ACC112 (cell line): Measurements from ENCODE around the gene LIN7B.
A peak's percentile ranks its signal among the peaks of the same experiment; 100 is the strongest.
"Not testable (repeated sequence)": the region's sequence is repeated elsewhere in the genome, so short reads cannot be mapped to it uniquely, and the experiment has no call there.

Source experiments
- H2AFZ ChIP-seq: fragments of 200-600 bp; sonication (generic); one replicate; pipeline ENCODE4 v1.6.0; 2017; ENCODE audit warnings: antibody characterized with exemption, low read length; ENCODE audit not compliant: unreplicated experiment
- H3K27ac ChIP-seq: fragments of 200-600 bp; sonication (generic); 2 replicates; pipeline ENCODE4 v1.5.1; 2014; ENCODE audit warnings: low read depth, mild to moderate bottlenecking, antibody characterized with exemption, low read length, moderate library complexity
- H3K27me3 ChIP-seq: fragments of 200-600 bp; sonication (generic); 2 replicates; pipeline ENCODE4 v1.6.1; 2014; ENCODE audit warnings: mild to moderate bottlenecking, antibody characterized with exemption, low read length, moderate library complexity, mixed read lengths; ENCODE audit not compliant: insufficient read depth
- H3K36me3 ChIP-seq: fragments of 200-600 bp; sonication (generic); 2 replicates; pipeline ENCODE4 v1.6.1; 2016; ENCODE audit warnings: mild to moderate bottlenecking, antibody characterized with exemption, low read length, moderate library complexity, mixed read lengths; ENCODE audit not compliant: insufficient read depth
- H3K4me1 ChIP-seq: fragments of 200-600 bp; sonication (generic); one replicate; pipeline ENCODE4 v1.6.1; 2016; ENCODE audit warnings: low read length, mixed read lengths; ENCODE audit not compliant: insufficient read depth, unreplicated experiment, control insufficient read depth
- H3K4me3 ChIP-seq: fragments of 200-600 bp; sonication (generic); 2 replicates; pipeline ENCODE4 v1.5.1; 2014; ENCODE audit warnings: mild to moderate bottlenecking, low read depth, low read length
- H3K79me2 ChIP-seq: fragments of 200-600 bp; sonication (generic); one replicate; pipeline ENCODE4 v1.6.0; 2016; ENCODE audit warnings: low read length; ENCODE audit not compliant: control insufficient read depth, unreplicated experiment, insufficient read depth

The LIN7B gene, protein sequence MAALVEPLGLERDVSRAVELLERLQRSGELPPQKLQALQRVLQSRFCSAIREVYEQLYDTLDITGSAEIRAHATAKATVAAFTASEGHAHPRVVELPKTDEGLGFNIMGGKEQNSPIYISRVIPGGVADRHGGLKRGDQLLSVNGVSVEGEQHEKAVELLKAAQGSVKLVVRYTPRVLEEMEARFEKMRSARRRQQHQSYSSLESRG

DNA sequence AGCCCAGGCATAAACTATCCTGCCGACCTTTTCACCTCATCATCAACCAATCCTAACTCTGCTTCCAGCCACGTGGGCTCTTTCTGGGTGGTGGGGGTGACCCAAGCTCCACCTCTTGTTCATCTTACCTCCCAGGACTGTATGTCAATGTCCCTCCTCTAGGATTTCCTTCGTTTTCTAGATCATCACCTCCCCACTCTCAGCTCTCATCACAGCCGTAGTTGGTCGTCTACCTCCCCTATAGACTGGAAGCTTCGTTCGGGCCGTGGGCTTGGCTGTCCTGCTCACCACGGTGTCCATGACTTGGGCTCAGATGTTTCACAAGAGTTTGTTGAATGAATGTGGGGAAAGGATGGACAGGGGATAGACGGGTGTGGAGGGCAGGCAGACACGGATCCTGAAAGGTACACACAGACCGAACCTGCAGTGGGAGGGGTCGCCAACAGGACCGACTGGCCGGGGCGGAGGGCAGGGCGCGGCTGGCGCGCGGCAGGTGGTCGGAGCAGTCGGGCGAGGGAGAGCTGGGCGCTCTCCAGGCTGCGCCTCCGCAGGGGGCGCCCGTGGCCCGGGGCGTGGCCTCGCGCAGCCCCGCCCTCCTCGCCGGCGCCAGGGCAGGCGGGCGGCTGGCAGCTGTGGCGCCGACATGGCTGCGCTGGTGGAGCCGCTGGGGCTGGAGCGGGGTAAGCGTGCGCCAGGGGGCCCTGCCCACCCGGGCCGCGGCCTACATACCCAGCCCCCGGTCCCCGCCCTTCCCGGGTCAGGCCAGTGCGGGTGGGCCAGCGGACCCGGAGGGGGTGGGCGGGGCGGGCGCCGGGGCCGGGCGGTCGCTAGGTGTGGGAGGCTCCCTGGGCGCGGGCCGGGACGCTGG is at the start of gene LIN7B:
TSS of gene LIN7B (plus strand) at position 609 of the 868 bp plus-strand sequence. CDS start at position 644, 35 bp downstream.
- H3K27me3 ChIP-seq = no peaks in the 10 kb centered on the region
- H3K79me2 ChIP-seq = no peaks in the 10 kb centered on the region
- peaks cover 8% of the 10 kb centered on the region for H3K4me1 ChIP-seq
- H2AFZ ChIP-seq = peak within 1 kb of the TSS; percentile 38
- no peak within 1 kb of the TSS for H3K27ac ChIP-seq
- no peaks in the 10 kb centered on the region for H3K36me3 ChIP-seq
- peak within 1 kb of the TSS; percentile 85 for H3K4me3 ChIP-seq

DNA sequence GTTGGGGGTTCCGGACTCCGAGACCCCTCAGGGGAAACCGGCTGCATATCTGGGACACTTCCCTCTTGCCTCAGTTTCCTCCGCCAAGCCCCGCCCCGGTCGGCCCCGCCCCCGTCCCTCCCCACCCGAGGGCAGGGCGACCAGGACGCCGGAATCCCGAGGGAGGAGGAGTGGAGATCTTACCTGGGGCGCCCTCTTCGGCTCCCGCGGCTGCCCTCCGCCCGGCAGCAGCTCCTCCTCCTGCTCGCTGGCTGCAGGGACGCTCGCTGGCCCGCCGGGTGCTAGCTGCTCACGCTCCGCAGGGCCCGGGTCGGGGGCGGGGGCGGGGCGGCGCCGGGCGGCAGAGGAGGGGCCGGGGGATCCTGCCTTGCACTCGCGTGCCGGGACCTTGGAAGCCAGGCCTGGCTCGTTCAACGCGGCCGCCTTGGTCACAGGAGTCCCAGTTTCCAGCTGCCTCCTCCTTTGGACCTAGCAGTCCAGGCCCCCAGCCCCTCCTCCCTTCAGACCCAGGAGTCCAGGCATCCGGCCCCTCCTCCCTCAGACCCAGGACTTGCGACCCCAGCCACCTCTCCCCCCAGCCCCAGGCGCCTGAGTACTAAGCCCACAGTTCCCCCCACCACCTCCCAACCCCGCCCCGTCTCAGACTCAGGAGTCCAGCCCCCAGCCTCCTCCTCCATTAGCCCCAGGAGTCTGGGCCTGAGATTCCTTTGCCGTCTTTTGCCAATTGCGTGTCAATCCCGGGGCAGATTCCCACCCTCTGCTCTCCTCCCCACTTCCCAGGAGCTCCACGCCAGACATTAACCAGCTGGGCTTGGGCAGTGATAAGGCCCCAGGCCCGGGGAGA is 49.2 kb upstream of the LIN7B start, which contains the start of gene NTF4:
TSS of gene NTF4 (minus strand) at position 51 of the 844 bp plus-strand sequence. CDS start 2,821 bp downstream, outside the sequence.
- Histone ChIP-seq H3K4me1 (no peaks in the 10 kb centered on the region), H3K79me2 (no peaks in the 10 kb centered on the region), H3K27ac (no peak within 1 kb of the TSS), H2AFZ (no peak within 1 kb of the TSS), H3K4me3 (peak within 1 kb of the TSS; percentile 54), H3K27me3 (0 out of 2 replicates have a peak, but pooled peaks cover 3% of the 10 kb centered on the region), H3K36me3 (no peaks in the 10 kb centered on the region)

DNA sequence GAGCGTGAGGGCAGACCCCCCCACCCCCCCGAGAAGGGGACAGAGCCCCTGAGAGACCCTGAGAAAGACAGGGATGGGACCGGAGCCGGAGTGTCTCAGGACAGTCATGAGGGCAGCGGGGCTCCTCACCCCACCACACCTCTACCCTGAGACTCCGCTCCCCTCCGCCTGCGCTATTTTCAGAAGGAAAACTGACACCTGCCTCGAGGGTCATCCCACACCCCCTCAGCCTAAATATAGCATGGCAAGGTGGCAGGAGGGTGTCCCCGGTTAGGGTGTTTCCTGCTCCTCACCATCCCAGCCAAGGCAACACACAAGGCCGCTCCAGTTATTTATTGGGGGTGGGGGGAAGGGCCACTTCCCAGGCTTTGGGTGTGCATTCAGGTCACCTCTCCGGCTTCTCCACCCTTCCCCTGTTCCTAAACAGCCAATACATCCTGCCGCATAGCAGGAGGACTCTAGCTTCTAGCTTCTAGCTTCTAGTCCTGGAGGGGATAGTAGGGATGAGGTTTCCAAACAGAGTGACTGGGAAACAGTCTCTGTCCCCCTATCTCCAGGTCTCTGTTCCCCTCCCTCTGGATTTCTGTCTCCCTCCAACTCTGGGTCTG is 48.2 kb upstream of the LIN7B start:
- H3K36me3 ChIP-seq = no peaks in the 10 kb centered on the region
- 0 out of 2 replicates have a peak, but pooled peaks cover 3% of the 10 kb centered on the region for H3K27me3 ChIP-seq
- no peaks in the 10 kb centered on the region for H3K79me2 ChIP-seq
- no peak overlapping the region for H2AFZ ChIP-seq
- H3K4me1 ChIP-seq = no peaks in the 10 kb centered on the region
- H3K4me3 ChIP-seq = no peak overlapping the region
- no peak overlapping the region for H3K27ac ChIP-seq

DNA sequence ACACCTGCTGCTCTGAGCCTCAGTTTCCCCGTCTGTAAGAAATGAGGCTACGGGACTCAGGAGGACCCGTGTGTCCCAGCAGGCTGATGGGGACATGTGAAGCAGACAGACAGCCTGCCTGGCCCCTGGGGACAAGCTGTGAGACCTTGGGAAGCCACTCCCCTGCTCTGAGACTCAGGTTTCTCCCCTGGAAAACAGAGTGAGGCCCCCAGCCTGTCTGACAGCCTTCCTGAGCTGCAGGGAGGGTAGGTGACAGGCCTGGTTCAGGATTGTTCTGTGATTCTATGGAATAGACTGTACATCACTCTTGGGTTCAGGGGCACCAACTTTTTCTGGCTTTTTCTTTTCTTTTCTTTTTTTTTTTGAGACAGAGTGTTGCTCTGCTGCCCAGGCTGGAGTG is 46.6 kb upstream of the LIN7B start:
- no peak overlapping the region for H3K4me3 ChIP-seq
- H3K79me2 ChIP-seq = no peaks in the 10 kb centered on the region
- H3K36me3 ChIP-seq = no peaks in the 10 kb centered on the region
- no peak overlapping the region for H2AFZ ChIP-seq
- peaks cover 12% of the 10 kb centered on the region; the same call in 1 of the 2 replicates for H3K27me3 ChIP-seq
- H3K27ac ChIP-seq = no peak overlapping the region
- no peaks in the 10 kb centered on the region for H3K4me1 ChIP-seq

DNA sequence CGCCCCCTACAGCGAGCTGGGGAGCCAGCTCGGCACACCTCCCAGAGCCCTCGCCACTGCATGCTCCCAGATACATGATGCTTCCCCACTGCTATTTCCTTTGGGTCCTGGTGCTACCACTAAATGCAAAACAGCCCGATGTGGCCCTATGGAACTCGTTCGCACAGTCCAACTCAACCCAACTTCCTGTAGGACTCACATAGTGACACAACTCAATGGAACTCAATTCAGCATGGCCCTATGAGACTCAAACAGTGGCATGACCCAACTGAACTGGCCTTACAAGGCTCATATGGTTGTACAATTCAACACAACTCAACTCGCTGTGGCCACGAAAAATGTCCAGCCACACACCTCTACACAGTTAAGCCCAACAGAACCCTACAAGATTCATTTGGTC is 45.1 kb upstream of the LIN7B start:
- Histone ChIP-seq H3K4me3 (no peak overlapping the region), H3K79me2 (no peaks in the 10 kb centered on the region), H2AFZ (no peak overlapping the region), H3K27ac (no peak overlapping the region), H3K27me3 (peaks cover 24% of the 10 kb centered on the region), H3K4me1 (no peaks in the 10 kb centered on the region), H3K36me3 (no peaks in the 10 kb centered on the region)

DNA sequence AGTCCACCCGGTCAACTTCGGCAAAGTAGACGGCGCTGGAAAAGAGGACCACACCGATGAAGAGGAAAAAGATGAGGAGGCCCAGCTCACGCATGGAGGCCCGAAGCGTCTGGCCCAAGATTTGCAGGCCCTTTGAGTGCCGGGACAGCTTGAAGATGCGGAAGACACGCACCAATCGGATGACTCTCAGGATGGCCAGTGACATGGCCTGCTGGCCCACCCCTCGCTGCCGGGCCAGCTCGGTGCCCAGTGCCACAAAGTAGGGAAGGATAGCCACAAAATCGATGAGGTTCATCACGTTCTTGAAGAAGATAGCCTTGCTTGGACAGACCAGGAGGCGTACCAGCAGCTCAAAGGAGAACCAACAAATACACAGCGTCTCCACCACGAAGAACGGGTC is 43.8 kb upstream of the LIN7B start:
- H3K79me2 ChIP-seq = no peaks in the 10 kb centered on the region
- H3K27ac ChIP-seq = no peak overlapping the region
- no peaks in the 10 kb centered on the region for H3K36me3 ChIP-seq
- no peak overlapping the region for H2AFZ ChIP-seq
- H3K27me3 ChIP-seq = peaks cover 22% of the 10 kb centered on the region
- no peaks in the 10 kb centered on the region for H3K4me1 ChIP-seq
- no peak overlapping the region for H3K4me3 ChIP-seq

DNA sequence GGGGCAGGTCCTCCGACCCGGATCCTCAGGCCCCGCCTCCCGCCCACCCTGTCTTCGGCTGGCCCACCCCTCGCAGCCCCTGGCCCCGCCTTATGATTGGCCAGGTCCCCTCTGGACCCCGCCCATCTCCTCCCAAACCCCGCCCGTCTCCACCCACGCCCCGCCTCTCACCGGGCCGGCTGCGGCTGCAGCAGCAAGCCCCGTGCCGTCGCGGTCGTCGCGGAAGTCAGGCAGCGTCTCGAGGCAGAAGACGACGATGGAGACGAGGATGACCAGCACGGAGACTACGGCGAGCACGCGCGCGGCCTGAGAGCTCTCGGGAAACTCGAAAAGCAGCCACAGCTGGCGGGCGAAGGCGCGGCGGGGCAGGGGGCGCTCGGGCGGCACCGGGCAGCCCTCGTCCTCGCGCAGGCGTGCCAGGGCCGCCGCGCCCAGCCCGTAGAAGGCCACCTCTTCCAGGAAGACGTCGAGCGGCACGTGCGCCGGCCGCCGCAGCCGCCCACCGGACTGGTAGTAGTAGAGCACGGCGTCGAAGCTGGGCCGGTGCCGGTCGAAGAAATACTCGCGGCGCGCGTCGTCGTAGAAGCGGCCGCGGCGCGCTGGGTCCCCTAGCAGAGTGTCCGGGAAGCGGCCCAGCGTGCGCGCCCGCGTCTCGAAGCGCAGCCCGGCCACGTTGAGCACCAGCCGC is 42.2 kb upstream of the LIN7B start:
- H3K36me3 ChIP-seq = no peaks in the 10 kb centered on the region
- no peak overlapping the region for H3K4me3 ChIP-seq
- H3K79me2 ChIP-seq = no peaks in the 10 kb centered on the region
- H2AFZ ChIP-seq = no peak overlapping the region
- H3K4me1 ChIP-seq = no peaks in the 10 kb centered on the region
- H3K27ac ChIP-seq = no peak overlapping the region
- peaks cover 21% of the 10 kb centered on the region for H3K27me3 ChIP-seq

DNA sequence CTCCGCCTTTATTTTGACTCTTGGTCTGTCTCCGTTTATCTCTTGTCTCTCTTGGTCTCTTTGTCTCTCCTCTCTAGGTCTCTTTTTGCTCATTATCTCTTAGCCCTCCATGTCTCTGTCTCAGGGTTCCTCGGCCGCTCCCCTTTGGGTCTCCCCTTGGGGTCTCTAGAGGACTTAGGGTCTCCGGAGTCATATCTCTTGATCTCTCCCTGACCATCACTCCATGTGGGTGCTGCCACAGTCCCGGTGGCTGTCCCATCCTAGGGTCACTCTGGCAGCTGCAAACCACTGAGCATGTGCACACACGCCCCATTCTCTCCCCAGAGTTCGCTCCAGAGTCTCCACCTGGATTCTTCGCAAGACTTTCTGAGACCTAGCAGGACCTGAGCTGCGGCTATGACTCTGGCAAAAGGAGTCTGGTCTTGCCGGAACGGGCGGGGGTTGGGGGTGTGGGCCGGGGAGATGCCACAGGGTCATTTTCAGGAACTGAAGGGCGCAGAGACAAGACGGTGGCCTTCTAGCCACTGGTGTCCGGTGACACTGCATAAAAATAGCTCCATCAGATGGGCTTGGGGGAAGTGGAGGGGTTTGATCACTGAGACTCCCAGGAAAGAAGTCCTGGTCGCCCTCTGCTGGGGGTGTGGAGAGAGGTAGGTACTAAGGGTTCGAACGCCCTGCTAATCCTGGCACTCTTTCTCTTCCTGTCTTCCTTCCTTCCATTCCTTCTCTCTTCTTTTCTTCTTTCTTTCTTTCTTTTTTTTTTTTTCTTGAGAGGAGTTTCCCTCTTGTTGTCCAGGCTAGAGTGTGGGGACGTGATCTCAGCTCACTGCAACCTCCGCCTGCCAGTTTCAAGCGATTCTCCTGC is 40.4 kb upstream of the LIN7B start:
- Histone ChIP-seq H3K4me1 (no peaks in the 10 kb centered on the region), H2AFZ (no peak overlapping the region), H3K27ac (no peak overlapping the region), H3K36me3 (no peaks in the 10 kb centered on the region), H3K27me3 (peaks cover 21% of the 10 kb centered on the region), H3K4me3 (no peak overlapping the region), H3K79me2 (no peaks in the 10 kb centered on the region)

DNA sequence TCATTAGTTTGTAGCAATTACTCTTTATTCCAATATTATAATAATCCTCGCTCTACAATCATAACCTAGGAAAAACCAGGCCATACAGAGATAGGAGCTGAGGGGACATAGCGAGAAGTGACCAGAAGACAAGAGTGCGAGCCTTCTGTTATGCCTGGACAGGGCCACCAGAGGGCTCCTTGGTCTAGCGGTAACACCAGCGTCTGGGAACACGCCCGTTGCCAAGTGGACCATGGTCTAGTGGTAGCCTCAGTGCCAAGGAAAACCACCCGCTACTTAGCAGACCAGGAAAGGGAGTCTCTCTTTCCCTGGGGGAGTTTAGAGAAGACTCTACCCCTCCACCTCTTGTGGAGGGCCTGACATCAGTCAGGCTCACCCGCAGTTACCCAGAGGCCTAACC is 39.3 kb upstream of the LIN7B start:
- not testable (repeated sequence) for H3K79me2 ChIP-seq, H2AFZ ChIP-seq, H3K4me3 ChIP-seq, H3K4me1 ChIP-seq, H3K36me3 ChIP-seq, H3K27ac ChIP-seq
- peaks cover 21% of the 10 kb centered on the region for H3K27me3 ChIP-seq
